GM18951 (cell line): ENCODE data around the gene IMPACT.

Experiments used
- POLR2A ChIP-seq: IDR thresholded peaks from 4 replicates; pipeline ENCODE4 v1.6.1; 2011; ENCODE audit warnings: mild to moderate bottlenecking; ENCODE audit not compliant: insufficient read length, insufficient read depth; ENCODE audit errors: extremely low read depth
- in situ Hi-C: fragments of 300-500 bp; cut with MboI; formaldehyde crosslinking; loops from one replicate; pipeline ENCODE4 v1.12.0; 2022; ENCODE audit warnings: low sequenced_read_pairs, mixed read lengths, inconsistent platforms; ENCODE audit not compliant: unreplicated experiment

Gene IMPACT

DNA sequence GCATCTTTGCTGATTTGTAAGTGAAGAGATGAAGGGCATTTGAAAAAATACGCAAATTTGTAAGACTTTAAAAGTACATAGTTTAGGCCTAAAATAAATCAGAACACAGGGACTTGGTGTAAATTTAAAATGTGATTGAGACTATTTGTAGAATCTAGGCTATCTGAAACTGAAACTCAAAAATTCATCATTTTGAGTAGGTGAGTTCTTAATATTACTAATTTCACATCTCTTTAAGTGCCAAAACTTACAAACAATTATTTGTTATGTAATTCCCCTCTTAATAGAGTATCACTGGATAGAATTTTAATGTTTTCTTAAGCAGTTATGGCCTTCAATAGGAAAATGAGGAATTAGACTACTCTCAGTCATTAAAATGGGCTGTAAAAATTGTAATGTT, 20.0 kb downstream of the IMPACT start:
- in situ Hi-C loops = no loop called here
- TF ChIP-seq POLR2A = no peak

DNA sequence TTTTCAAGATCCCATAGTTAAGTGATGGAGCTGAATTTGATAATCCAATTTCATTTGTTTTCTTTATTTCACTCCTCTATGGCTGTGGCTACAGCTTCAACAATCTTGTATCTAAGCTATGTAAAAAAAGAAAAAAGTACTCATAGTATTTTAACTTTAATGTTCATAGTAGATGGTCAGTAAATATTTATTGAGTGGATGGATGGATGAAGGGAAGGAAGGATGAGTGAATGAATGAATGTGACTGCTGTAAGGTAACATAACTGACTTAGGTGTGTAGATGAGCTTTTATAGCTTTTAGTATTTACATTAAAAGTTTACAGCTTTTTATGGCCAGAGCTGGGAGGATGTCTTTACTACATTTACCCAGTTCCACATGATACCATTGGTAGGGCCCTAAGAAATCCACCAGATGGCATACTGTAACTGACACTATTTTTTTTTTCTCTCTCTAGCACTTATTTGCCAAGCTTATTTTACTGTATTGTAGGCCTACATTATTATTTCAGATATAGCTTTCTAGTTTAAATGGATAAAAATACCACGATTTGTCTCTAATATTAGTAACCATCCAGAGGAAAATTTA, 20.6 kb downstream of the IMPACT start:
- in situ Hi-C loops = no loop called here
- TF ChIP-seq POLR2A = no peak

DNA sequence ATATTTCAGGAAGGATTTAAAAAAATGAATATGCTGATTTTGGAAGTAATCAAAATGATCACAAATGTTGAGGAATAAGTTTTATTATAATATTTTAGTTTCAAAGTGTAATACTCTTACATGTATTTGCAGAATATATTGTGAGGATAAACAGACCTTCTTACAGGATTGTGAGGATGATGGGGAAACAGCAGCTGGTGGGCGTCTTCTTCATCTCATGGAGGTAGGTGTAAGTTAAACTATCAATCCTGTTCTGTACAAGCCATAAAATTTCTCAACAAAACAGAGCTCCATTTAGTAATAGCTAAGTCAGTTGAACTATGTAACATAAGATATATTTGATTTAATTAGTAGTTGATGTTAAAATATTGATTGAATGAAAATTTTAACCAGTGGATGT, 21.5 kb downstream of the IMPACT start:
- in situ Hi-C loops = no loop called here
- no peak for TF ChIP-seq POLR2A

DNA sequence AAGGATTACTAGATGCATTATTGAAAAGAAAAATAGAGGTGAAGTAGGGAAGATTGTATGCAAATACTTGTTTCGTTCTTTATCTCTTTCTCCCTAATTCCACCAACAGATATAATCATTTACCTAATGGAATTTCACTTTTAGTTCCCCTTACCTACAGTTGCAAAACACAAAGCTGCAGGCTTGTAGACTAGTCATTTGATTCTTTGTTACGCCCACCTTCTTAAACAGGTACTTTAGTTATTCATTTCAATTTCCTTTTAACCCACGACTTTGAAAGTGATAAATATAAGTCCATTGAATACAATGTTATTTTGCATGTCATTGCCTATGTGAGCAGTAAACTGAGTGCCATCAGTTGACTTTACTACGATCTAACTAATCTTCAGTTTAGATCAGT, 30.1 kb downstream of the IMPACT start:
- in situ Hi-C loops = no loop called here
- no peak for TF ChIP-seq POLR2A

DNA sequence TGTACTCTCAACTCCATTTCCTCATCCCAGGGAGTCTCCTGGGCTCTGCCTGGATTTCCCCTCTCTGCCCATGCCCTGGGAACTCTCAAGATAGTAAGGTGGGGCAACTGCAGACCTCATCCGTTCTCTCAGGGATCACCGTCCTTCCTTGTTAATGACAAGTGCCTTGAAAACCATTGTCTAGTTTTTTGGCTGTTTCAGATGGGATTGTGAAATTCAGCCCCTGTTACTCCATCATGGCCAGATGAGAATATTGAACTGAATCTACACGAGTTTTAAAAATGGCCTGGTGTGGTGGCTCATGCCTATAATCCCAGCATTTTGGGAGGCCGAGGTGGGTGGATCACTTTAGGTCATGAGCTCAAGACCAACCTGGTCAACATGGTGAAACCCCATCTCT, 33.3 kb downstream of the IMPACT start:
- in situ Hi-C loops = no loop called here
- TF ChIP-seq POLR2A = no peak

DNA sequence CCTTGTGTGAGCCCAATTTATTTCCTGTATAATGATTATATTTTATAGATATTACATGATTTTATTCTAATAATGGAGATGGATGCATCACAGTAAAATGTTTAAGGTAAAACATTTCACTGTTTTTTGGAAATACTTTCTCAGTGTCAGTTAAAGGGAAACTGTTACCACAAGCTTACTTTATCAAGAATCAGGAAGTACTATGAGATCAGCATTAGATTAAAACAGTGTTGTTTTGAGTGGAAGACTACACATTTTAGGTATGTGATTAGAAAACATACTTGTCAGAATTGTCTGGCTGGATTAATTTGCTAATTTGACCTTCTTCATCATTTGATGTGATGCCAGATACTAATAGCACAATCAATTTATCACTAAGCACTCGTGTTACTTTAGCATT, 33.9 kb downstream of the IMPACT start, which contains the start of gene HRH4:
Gene HRH4 (plus strand): TSS at position 250 of the 400 bp plus-strand sequence. CDS start 92 bp downstream, at position 342.
- in situ Hi-C loops = no loop called here
- TF ChIP-seq POLR2A = no peak

DNA sequence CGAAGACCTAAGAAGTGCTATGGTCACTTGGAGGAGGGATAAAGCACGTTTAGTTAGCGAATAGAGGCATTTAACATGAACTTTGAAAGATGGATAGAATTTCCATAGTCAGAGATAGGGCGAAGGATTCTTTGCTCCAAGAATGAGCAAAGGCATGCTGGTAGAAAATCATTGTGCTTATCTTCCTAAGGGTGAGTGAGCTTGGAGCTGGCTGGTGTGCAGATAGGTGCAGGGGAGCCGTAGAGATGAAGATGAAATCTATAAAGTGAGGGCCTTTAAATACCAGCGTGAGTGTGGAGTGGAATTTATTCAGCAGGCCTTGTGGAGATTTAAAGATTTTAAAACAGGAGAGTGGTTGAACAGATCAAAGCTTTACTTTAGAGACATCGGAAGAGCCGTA, 35.5 kb downstream of the IMPACT start:
- in situ Hi-C loops = no loop called here
- no peak for TF ChIP-seq POLR2A

DNA sequence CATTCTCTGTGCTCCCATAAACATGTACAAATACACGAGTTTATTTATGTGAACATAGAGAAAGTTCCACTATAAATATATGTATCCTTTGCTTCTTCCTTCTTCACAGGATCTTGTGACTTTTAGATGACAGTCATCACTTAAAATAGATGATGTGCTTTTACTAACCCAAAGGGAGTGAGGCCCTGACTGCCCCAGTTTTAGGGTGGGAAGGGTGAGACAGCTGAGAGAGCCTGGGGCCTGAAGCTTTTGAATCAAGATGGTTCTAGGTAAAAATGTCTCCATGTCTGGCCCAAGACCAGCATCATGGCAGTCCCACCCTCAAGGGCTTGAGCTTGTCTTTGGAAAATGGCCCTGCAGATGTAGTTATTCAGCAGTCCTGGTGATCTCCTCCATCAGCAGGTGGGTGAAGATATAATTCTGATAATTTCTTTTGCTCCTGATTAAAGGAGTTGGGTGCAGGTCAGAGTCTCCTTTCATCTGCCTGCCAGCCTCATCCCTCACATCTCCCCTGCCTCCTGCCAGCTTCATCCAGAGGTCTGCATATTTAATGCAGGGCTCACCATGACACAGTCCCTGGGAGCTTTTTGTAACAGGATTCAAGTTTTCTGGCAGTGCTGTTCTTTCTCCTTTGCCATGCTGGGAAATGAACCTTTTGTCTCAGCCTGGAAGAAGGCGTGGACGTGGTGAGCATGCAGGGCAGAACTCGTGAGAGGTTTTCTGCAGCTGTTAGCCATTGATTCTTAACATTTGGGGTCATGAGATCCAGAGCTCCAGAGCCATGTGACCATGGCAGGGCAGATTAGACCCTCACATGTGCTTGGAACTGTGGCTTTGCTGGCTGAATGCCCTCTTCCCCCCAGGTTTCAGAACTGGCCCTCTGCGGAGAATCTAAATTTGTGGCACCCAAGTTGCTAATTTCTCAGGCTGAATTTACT, 36.6 kb downstream of the IMPACT start:
- no peak for TF ChIP-seq POLR2A
- in situ Hi-C loops = no loop called here

DNA sequence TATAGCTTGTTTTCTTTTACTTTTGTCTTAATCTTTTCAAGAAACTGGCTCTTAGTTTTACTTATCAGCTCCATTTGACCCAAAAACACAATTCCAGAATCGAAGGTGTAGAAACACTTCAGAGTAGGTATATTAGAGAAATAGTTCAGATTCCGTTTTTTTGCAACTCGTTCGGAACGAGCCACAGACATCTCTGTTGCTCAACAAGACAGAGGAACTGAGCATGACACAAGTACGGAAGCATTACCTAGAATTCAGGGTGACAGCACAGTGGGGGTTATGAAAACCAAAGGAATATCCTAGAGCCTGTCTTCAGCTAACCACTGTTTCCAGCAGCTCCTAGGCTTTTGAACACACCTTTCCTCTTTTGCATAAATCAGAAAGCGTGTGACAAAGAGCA, 39.0 kb downstream of the IMPACT start:
- TF ChIP-seq POLR2A = no peak
- in situ Hi-C loops = no loop called here

DNA sequence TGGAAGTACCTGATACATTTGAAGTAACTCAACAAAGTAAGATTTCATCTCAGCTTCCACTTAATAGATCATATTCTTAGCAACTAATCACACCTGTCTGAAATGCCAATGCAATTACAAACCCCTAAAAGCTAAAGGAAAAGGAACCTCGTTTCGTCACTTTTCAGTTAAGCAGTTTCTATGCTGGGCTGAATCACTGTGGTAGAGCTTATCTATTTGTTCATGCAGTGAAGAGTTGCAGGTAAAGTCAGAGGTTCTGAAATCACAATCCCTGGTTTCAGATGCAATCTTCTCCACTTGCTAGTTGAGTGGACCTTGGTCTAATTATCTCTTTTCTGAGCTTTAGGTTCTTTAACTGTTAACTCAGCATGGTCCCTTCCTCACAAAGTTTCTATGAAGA, 40.3 kb downstream of the IMPACT start:
- TF ChIP-seq POLR2A = no peak
- in situ Hi-C loops = no loop called here

DNA sequence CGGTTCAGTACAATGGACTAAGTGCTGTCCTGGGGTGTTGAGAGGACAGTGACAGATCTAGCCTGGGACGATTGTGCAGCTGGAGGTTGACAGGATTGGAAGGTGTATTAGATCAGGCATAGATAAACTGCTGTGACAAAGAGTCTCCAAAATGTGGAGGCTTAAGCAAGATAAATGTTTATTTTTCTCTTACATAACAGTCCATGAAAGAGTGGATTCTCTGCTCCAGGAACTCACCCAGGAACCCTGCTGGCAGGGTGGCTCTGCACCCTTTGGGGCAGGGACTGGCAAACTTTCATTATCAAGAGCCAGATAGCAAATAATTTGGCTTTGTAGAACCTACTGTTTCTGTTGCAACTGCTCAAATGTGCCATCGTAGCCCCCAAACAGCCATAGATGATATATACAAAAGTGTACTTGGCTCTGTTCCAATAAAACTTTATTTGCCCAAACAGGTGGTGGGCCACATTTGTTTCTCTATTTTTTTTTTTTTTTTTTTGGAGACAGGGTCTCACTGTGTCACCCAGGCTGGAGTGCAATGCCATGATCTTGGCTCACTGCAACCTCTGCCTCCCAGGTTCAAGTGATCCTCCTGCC, 43.6 kb downstream of the IMPACT start:
- in situ Hi-C loops = no loop called here
- TF ChIP-seq POLR2A = no peak

DNA sequence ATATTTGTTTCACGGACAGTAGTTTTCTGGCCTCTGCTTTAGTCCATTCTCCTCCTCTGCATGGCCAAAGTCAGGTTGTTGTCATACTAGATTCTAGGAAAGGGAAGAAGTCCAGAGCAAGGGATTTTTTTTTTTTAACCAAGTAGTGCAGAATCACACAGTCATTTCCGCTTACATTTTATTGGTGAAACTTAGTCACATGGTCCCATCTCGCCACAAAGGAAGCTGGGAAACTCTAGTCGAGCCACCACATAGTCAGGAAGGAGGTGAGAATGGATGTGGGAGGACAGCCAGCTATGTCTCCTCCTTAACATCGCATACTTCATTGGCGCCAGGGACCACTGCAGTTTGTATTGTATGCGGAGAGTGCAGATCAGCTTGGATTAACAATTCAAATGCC, 44.3 kb downstream of the IMPACT start:
- in situ Hi-C loops = no loop called here
- no peak for TF ChIP-seq POLR2A

DNA sequence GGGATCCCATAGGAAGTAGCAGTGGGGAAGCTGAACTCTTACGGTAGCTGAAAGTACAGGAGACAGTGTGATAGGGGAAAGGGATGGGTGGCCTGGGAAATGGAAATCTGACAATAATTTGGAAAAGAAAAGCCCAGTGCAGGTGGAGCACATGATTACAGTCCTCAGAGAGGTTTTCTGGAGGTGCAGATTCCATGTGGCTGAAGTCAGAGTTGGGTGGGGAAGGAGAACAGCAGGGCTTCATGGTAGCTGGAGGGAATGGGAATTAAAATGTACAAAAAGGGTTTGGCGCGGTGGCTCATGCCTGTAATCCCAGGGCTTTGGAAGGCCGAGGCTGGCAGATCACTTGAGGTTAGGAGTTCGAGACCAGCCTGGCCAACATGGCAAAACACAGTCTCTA, 46.1 kb downstream of the IMPACT start:
- in situ Hi-C loops = no loop called here
- no peak for TF ChIP-seq POLR2A

DNA sequence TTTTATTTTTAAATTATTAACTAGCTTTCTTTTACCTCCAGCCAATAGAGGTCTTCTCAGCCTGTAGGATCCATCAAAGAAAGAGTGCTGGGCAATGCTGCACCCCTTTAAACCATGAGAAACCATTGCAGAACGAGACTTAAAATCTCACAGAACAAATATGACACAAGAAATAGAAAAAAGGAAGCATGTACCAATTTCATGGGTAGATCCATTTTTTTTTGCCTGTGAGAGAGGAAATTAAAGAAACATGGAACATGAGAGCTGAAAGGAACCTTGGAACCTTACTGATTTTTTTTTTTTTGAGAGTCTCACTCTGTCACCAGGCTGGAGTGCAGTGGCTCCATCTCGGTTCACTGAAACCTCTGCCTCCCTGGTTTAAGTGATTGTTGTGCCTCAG, 47.9 kb downstream of the IMPACT start:
- no peak for TF ChIP-seq POLR2A
- in situ Hi-C loops = no loop called here
